ENCODE results near the gene OR4E1.
"Not testable (repeated sequence)": the region's sequence is repeated elsewhere in the genome, so short reads cannot be mapped to it uniquely, and the experiment has no call there.

OR4E1 gene

GRCh38 chr14:21673718-21674117 is at the start of gene OR4E1:
OR4E1 (minus strand) TSS chr14:21673818; CDS start chr14:21670935, 2,883 bp downstream.
- no peak for DNase-seq

- no peak for DNase-seq
Observed at GRCh38 chr14:21721504-21721903, 47.9 kb upstream of the OR4E1 start.

GRCh38 chr14:21719841-21720240 is 46.2 kb upstream of the OR4E1 start:
- DNase-seq, result no peak

- no peak for DNase-seq
Observed at GRCh38 chr14:21714318-21714929, 40.8 kb upstream of the OR4E1 start.

GRCh38 chr14:21712036-21712435 is 38.4 kb upstream of the OR4E1 start:
- DNase-seq, result no peak

- peak; percentile 40 for DNase-seq
Observed at GRCh38 chr14:21711360-21711961, 37.8 kb upstream of the OR4E1 start.

- DNase-seq, result no peak
Observed at GRCh38 chr14:21704338-21704737, 30.7 kb upstream of the OR4E1 start.

GRCh38 chr14:21703357-21704326 is 30.0 kb upstream of the OR4E1 start:
- no peak for DNase-seq

GRCh38 chr14:21702316-21702715 is 28.7 kb upstream of the OR4E1 start:
- no peak for DNase-seq

- DNase-seq, result no peak
Observed at GRCh38 chr14:21699551-21699950, 25.9 kb upstream of the OR4E1 start.

GRCh38 chr14:21698538-21698937 is 24.9 kb upstream of the OR4E1 start:
- DNase-seq, result not testable (repeated sequence)

- DNase-seq, result not testable (repeated sequence)
Observed at GRCh38 chr14:21697662-21698061, 24.0 kb upstream of the OR4E1 start.

GRCh38 chr14:21694425-21694824 is 20.8 kb upstream of the OR4E1 start:
- DNase-seq, result no peak

GRCh38 chr14:21686468-21686867 is 12.8 kb upstream of the OR4E1 start:
- DNase-seq, result no peak

- no peak for DNase-seq
Observed at GRCh38 chr14:21680072-21680471, 6.5 kb upstream of the OR4E1 start.

GRCh38 chr14:21675566-21675965 is 1.9 kb upstream of the OR4E1 start:
- DNase-seq, result no peak

GRCh38 chr14:21672116-21672515 is 1.5 kb downstream of the OR4E1 start:
- DNase-seq, result no peak

- DNase-seq, result no peak
Observed at GRCh38 chr14:21671371-21671770, 2.2 kb downstream of the OR4E1 start.

- DNase-seq, result no peak
Observed at GRCh38 chr14:21669284-21669683, 4.3 kb downstream of the OR4E1 start.

- no peak for DNase-seq
Observed at GRCh38 chr14:21668377-21668776, 5.2 kb downstream of the OR4E1 start.

- DNase-seq, result no peak
Observed at GRCh38 chr14:21656980-21657379, 16.6 kb downstream of the OR4E1 start.

- no peak for DNase-seq
Observed at GRCh38 chr14:21654215-21654614, 19.4 kb downstream of the OR4E1 start.

GRCh38 chr14:21653331-21653885 is 20.2 kb downstream of the OR4E1 start, which contains the start of gene OR4E2:
OR4E2 (plus strand) TSS chr14:21653835; CDS start chr14:21665083, 11,248 bp downstream.
- no peak for DNase-seq

Data from NCI-H1092 treated with DMSO at 0.1 percent for 48 hours (cell line).